Urothelium cell line (cell line): Measurements from ENCODE around the gene CENPP.

Experiments used
- DNase-seq: peaks from one replicate; pipeline ENCODE4 v3.0.0; 2011; ENCODE audit warnings: low spot score, mixed read lengths
- FAIRE-seq: peaks from 2 replicates; lab custom pipeline; 2011; peaks lifted over from hg19 to GRCh38; lab: Jason Lieb, UNC

The CENPP gene

DNA sequence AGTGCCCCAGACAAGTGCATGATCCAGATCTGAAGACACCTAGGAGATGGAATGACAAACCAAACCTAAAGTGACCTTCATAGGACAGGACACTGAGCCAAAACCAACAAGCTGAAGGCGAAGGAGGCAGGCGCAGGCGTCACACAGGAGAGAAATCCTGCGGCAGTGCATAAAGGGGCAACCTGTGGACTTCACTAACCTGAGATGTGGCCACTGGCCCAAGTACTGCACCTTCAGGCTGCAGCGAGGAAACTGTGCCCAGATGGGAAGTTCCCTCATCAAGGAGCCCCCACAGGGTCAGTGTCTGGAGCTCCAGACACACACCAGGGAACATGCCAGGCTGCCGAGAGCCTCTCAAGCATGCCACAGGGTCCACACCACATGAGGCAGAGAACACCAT lies 340.5 kb downstream of the CENPP start:
- FAIRE-seq (no peak), DNase-seq (no peak)

- FAIRE-seq: no peak
- no peak for DNase-seq
These were observed 341.3 kb downstream of the CENPP start for GRCh38 chr9:92666912-92667532.

- no peak for FAIRE-seq
- DNase-seq: peak; percentile 74
These were observed 343.2 kb downstream of the CENPP start for GRCh38 chr9:92668746-92669526.

- FAIRE-seq: no peak
- DNase-seq: no peak
These were observed 343.8 kb downstream of the CENPP start for GRCh38 chr9:92669527-92669889.
